Activated T-helper 17 cell treated with anti-CD3 and anti-CD28 coated beads, Interleukin-2, amount 50 U/mL, for 72 hours (primary cell): Measurements from ENCODE around the gene BSX. TPM values are rescaled to one million over a fixed set of nuclear protein-coding genes. Genes with fewer than 3 reads are reported as not detected.

Experiments used
- total RNA-seq, 2 donors: library from RNA; stranded (reverse); gene quantifications; one replicate each; pipeline ENCODE4 v1.2.3, GENCODE V29; 2022

Gene BSX
- total RNA-seq, 2 donors from 2014 or later: not detected

Other genes starting within 250 kb of the BSX start
- gene CRTAM, start 143.3 kb downstream of the BSX start, total RNA-seq: under 1 TPM in 1 of 2 donors, not detected in 1; 0.11 TPM
- 1 to 10 TPM; 1.2 to 1.5 TPM for gene JHY, start 99.1 kb downstream of the BSX start, total RNA-seq
- 1,000 to 10,000 TPM; 1,670 to 3,247 TPM for gene HSPA8, start 80.3 kb upstream of the BSX start, total RNA-seq
- under 1 TPM; 0.66 to 0.67 TPM for gene CLMP, start 213.4 kb upstream of the BSX start, total RNA-seq